Central memory CD8-positive, alpha-beta T cell (primary cell): ENCODE measurements around the gene COL8A1.
"Not testable (repeated sequence)": the region's sequence is repeated elsewhere in the genome, so short reads cannot be mapped to it uniquely, and the experiment has no call there.

Experiments used
- ATAC-seq: fragments of 150-1000 bp; cut with Tn5 transposase; replicated peaks from 2 replicates; pipeline ENCODE4 v1.10.0; 2022; ENCODE audit warnings: mild to moderate bottlenecking, moderate FRiP score, moderate number of reproducible peaks; ENCODE audit not compliant: poor library complexity, severe bottlenecking; ENCODE audit errors: extremely low read depth
- DNase-seq, 2 donors: peaks; one replicate each; pipeline ENCODE4 v3.0.0; 2021; ENCODE audit warnings: low spot score in 2 of 2
- H3K27ac Mint-ChIP-seq: one replicate; pipeline ENCODE4 v1.8.0; 2022; ENCODE audit warnings: low read depth, mild to moderate bottlenecking, moderate library complexity, mixed read lengths
- H3K27me3 Mint-ChIP-seq: one replicate; pipeline ENCODE4 v1.8.0; 2022; ENCODE audit warnings: mixed read lengths
- H3K36me3 Mint-ChIP-seq: one replicate; pipeline ENCODE4 v1.8.0; 2022; ENCODE audit warnings: mild to moderate bottlenecking, moderate library complexity, mixed read lengths; ENCODE audit not compliant: insufficient read depth
- H3K4me1 Mint-ChIP-seq: one replicate; pipeline ENCODE4 v1.8.0; 2022; ENCODE audit warnings: mixed read lengths
- H3K4me3 Mint-ChIP-seq: one replicate; pipeline ENCODE4 v1.8.0; 2022; ENCODE audit warnings: mild to moderate bottlenecking, moderate library complexity, mixed read lengths
- H3K9me3 Mint-ChIP-seq: one replicate; pipeline ENCODE4 v1.8.0; 2022; ENCODE audit warnings: mixed read lengths

COL8A1 gene

GRCh38 chr3:99841949-99842348 lies 203.6 kb downstream of the COL8A1 start:
- H3K4me3 Mint-ChIP-seq, DNase-seq, H3K27me3 Mint-ChIP-seq, H3K27ac Mint-ChIP-seq, ATAC-seq, H3K4me1 Mint-ChIP-seq, H3K9me3 Mint-ChIP-seq, H3K36me3 Mint-ChIP-seq: not testable (repeated sequence)

- Mint-ChIP-seq H3K4me1 (no peaks in the 10 kb centered on the region), H3K4me3 (no peak overlapping the region), H3K27me3 (no peaks in the 10 kb centered on the region), H3K36me3 (peaks cover 2% of the 10 kb centered on the region), H3K9me3 (no peaks in the 10 kb centered on the region), H3K27ac (no peak overlapping the region)
- DNase-seq (no peak), ATAC-seq (no peak)
Observed at GRCh38 chr3:99842826-99843589, 204.6 kb downstream of the COL8A1 start.

- no peak overlapping the region for H3K27ac Mint-ChIP-seq
- H3K9me3 Mint-ChIP-seq = no peaks in the 10 kb centered on the region
- ATAC-seq (no peak), DNase-seq (no peak)
- H3K27me3 Mint-ChIP-seq = no peaks in the 10 kb centered on the region
- no peaks in the 10 kb centered on the region for H3K4me1 Mint-ChIP-seq
- H3K36me3 Mint-ChIP-seq = peaks cover 2% of the 10 kb centered on the region
- no peak overlapping the region for H3K4me3 Mint-ChIP-seq
Observed at GRCh38 chr3:99843590-99844258, 205.3 kb downstream of the COL8A1 start.

- peaks cover 2% of the 10 kb centered on the region for H3K36me3 Mint-ChIP-seq
- no peak overlapping the region for H3K4me3 Mint-ChIP-seq
- H3K9me3 Mint-ChIP-seq = no peaks in the 10 kb centered on the region
- H3K27me3 Mint-ChIP-seq = no peaks in the 10 kb centered on the region
- H3K27ac Mint-ChIP-seq = no peak overlapping the region
- no peaks in the 10 kb centered on the region for H3K4me1 Mint-ChIP-seq
- DNase-seq = no peak
- no peak for ATAC-seq
Observed at GRCh38 chr3:99845331-99845730, 206.9 kb downstream of the COL8A1 start.

- no peak for DNase-seq
- Mint-ChIP-seq H3K4me3 (no peak overlapping the region), H3K9me3 (no peaks in the 10 kb centered on the region), H3K27ac (no peak overlapping the region), H3K4me1 (no peaks in the 10 kb centered on the region), H3K36me3 (peaks cover 2% of the 10 kb centered on the region), H3K27me3 (no peaks in the 10 kb centered on the region)
- ATAC-seq = no peak
Observed at GRCh38 chr3:99845999-99846398, 207.6 kb downstream of the COL8A1 start.

- Mint-ChIP-seq H3K36me3 (peaks cover 2% of the 10 kb centered on the region), H3K4me1 (no peaks in the 10 kb centered on the region), H3K27ac (no peak overlapping the region), H3K4me3 (no peak overlapping the region), H3K9me3 (no peaks in the 10 kb centered on the region), H3K27me3 (no peaks in the 10 kb centered on the region)
- ATAC-seq (no peak), DNase-seq (no peak)
Observed at GRCh38 chr3:99846477-99847160, 208.2 kb downstream of the COL8A1 start.

GRCh38 chr3:99848433-99848832 lies 210.0 kb downstream of the COL8A1 start:
- Mint-ChIP-seq H3K27ac (no peak overlapping the region), H3K27me3 (no peaks in the 10 kb centered on the region), H3K9me3 (no peaks in the 10 kb centered on the region), H3K36me3 (no peaks in the 10 kb centered on the region), H3K4me1 (no peaks in the 10 kb centered on the region), H3K4me3 (no peak overlapping the region)
- no peak for ATAC-seq
- DNase-seq = no peak
